ENCODE data around the gene NHLRC4.

NHLRC4 gene

DNA sequence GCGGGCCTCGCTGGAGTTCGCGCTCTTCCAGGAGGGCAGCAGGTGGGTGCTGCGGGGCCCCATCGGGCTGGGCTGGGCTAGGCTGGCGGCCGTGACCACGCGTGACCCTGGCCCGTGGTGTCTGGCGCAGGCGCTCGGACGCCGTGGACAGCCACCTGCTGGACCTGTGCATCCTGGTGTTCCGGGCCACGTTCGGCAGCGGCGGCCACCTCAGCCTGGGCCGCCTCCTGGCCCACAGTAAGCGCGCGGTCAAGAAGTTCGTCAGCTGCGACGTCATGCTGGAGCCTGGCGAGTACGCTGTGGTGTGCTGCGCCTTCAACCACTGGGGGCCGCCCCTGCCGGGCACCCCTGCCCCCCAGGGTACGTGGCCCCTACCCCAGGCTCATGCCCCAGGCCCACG is 14.6 kb upstream of the NHLRC4 start:
- no peak for DNase-seq (ENCODE audit: low read depth in 2 of 3, low spot score in 2 of 3)

- no peak for DNase-seq (ENCODE audit: low read depth in 2 of 3, low spot score in 2 of 3)
Measured at GRCh38 chr16:553601-554296, 13.1 kb upstream of the NHLRC4 start.

GRCh38 chr16:554297-554621 is 12.5 kb upstream of the NHLRC4 start:
- DNase-seq (ENCODE audit: low read depth in 2 of 3, low spot score in 2 of 3): no peak

- no peak for DNase-seq (ENCODE audit: low read depth in 2 of 3, low spot score in 2 of 3)
Measured at GRCh38 chr16:554640-555365, 12.0 kb upstream of the NHLRC4 start.

DNA sequence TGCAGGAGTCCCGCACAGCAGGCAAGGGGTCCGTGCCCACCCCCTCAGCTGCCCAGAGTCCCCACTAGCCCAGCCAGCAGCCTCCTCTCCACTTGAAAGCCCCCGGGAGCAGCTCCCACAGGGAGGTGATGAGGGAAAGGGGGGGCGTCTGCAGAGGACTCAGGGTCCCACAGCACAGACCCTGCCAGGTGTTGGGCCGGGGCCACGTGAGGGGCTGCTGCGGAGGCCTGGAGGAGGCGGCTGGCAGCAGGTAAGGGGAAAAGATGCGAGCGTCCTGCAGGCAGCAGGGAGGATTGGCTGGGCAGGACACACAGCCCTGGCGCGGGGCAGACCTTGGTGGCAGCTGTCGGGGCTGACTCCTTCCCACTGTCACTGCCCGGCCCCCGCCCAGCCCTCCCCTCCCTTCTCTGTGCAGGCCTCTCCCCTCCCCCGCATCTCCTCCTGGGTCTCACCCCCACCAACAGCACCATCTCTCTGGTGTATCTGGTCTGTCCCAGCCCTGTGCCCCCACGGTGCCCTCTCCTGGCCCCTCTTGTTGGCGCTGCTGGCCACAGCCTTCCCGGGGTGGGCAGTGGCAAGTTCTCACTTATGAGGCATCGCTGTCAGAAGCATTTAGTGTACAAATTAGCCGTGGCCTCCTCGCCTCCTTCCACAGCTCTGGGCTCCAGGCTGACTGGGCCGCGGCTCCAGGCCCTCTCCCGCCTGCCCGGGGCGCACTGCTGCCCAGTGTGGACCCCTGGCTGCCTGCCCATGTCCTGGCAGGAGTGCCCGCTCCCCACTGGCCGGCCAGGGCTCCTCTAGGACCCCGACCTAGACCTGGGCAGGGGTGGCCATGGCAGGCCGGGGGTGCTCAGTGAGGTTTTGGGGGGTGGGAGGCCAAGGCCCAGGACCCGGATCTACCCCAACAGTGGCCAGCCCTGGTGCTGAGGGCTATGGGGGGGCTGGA is 11.0 kb upstream of the NHLRC4 start:
- DNase-seq (ENCODE audit: low read depth in 2 of 3, low spot score in 2 of 3): no peak

- no peak for DNase-seq (ENCODE audit: low read depth in 2 of 3, low spot score in 2 of 3)
Measured at GRCh38 chr16:556474-557173, 10.2 kb upstream of the NHLRC4 start.

- no peak for DNase-seq (ENCODE audit: low read depth in 2 of 3, low spot score in 2 of 3)
Measured at GRCh38 chr16:557463-558297, 9.1 kb upstream of the NHLRC4 start.

DNA sequence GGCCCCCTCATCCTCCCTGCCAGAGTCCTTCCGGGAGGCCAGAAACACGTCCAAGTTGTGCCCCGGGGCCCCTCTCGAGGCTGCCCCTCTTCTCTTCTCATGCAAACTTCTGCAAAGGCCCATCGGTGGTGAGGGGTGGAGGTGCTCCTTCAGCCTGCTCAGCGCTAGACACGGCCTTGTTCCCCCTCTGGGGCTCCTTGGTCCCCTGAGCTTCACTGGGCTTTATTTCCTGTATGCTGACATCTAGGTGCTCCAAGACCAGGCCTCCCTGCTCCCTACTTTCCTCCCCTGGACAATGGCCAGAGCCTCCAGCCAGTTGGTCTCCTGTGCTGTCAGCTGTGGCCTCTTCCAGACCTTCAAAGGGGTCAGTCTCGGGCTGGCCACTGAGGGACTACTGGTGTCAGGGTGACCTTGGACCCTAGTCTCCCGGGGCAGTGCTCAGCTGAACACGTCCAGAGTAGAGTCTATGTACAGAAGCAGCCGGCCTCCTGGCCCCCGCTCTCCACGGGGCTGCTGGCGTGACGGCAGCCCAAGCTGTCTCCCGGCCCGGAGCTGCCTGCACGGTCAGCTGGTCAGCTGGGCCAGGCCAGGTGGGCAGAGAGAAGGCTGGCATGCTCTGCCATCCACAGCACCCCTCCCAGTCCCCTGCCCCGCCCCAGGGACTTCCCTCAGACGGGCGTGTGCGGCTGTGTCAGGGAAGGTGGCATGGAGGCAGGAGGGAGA is 8.3 kb upstream of the NHLRC4 start:
- no peak for DNase-seq (ENCODE audit: low read depth in 2 of 3, low spot score in 2 of 3)

- no peak for DNase-seq (ENCODE audit: low read depth in 2 of 3, low spot score in 2 of 3)
Measured at GRCh38 chr16:559021-559380, 7.8 kb upstream of the NHLRC4 start.

DNA sequence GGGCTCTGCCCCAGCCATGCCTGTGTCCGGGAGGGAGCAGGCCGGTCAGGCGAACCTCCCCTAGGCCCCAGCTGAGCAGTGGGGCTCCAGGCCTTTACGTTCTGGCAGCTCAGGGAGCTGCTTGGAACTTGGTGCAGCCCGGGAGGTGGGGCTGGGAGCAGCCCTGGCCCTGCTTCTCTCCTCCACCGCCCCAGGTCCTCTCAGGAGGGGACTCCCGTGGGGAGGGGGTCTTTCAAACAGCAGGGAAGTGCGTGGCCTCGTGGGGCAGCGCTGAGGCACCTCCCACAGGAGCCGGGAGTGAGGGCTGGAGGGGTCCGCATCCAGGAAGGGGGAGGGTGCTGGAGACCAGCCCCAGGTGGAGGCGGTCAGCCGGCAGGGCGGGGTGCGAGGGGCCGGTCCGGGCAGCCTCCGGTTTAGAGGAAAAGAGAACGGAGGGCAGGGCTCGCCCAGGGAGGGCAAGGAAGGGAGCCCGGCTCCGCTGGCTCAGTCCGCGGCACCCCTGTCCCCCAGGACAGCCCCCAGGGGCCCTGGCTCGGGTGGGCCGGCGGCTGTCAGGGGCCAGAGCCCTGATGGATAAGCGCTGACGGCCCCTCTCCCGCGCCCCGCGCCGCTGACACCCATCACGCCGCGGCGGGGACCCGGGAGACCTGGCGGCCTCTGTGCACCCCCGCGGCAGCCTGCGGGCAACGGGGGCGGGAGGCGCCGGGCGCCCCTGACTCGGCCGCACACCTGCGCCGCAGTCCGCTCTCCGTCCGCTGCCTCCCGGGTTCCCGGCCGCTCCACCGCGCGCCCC is 7.2 kb upstream of the NHLRC4 start:
- no peak for DNase-seq (ENCODE audit: low read depth in 2 of 3, low spot score in 2 of 3)

DNA sequence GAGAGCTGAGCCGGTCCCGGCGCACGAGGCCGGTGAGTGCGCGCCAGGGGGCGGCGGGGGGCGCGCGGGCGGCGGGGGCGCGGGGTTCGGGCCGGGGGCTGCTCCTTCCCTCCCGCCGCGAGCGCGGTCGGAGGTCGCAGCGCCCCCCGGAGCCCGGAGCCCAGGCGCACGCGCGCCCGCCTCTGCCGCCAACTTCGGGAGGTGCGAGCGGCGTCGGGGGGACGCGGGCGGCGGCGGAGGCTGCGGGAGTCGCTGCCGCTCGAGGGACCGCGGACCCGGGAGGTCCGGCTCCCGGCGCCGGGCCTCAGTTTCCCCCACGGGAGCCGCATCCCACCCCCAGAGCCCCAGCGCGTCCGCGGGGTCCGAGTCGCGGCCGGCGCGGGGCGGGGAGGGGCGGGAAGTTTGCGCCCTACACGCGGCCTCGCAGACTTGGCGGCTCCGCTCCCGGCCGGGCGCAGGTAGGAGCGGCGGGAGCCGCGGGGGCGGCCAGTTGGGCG is 6.6 kb upstream of the NHLRC4 start, which contains the start of gene PRR35:
TSS of gene PRR35 (plus strand) at position 191 of the 497 bp plus-strand sequence. CDS start 2,901 bp downstream, outside the sequence.
- DNase-seq (ENCODE audit: low read depth in 2 of 3, low spot score in 2 of 3): no peak

- DNase-seq (ENCODE audit: low read depth in 2 of 3, low spot score in 2 of 3): no peak
Measured at GRCh38 chr16:560701-561412, 5.9 kb upstream of the NHLRC4 start.

DNA sequence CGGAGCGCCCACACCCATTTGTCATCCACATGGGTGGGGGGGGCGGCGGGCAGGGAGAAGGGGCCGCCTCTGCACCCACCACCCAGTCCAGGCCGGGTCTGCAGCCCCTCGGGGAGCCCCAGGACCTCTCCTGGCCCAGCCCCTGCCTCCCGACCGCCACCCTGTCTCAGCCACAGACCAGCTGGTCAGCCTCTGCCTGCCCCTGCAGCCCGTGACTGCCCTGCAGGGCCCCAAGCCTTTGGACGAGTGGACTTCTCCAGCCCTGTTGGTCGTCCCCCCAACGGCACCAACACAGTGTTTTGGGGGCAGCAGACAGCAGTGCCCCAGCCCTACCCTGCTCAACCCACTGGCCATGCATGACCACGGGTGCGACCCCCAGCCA is 5.4 kb upstream of the NHLRC4 start:
- no peak for DNase-seq (ENCODE audit: low read depth in 2 of 3, low spot score in 2 of 3)

GRCh38 chr16:561957-562938 is 4.6 kb upstream of the NHLRC4 start:
- DNase-seq (ENCODE audit: low read depth in 2 of 3, low spot score in 2 of 3): no peak

DNA sequence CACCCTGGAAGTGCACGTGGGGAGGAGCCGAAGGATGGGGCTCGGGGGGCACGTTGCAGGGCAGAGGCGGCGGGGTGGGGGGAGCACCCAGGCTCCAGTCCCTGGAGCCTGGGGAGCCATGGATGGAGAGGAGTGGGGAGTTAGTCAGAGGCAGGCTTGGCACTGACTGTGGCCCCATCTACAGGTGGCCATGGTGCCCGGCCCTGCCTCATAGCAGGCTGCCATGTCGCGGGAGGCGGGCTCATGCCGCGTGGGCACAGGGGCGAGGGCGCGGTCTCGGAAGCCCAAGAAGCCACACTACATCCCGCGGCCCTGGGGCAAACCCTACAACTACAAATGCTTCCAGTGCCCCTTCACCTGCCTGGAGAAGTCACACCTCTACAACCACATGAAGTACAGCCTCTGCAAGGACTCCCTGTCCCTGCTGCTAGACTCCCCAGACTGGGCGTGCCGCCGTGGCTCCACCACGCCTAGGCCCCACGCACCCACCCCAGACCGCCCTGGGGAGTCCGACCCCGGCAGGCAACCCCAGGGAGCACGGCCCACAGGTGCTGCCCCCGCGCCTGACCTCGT is 3.6 kb upstream of the NHLRC4 start:
- no peak for DNase-seq (ENCODE audit: low read depth in 2 of 3, low spot score in 2 of 3)

GRCh38 chr16:564690-565418 is 2.0 kb upstream of the NHLRC4 start:
- no peak for DNase-seq (ENCODE audit: low read depth in 2 of 3, low spot score in 2 of 3)

All from activated CD8-positive, alpha-beta memory T cell treated with anti-CD3 and anti-CD28 coated beads for 48 hours (primary cell).